Activated CD4-positive, alpha-beta T cell treated with anti-CD3 and anti-CD28 coated beads, Interleukin-10, Interleukin-2, amounts not matched to agents 100 ng/mL and 50 ng/mL, durations not matched to agents 16 hours and 8 hours (primary cell): ENCODE measurements around the gene SLIT1.
A peak's percentile ranks its signal among the peaks of the same experiment; 100 is the strongest.
"Not testable (repeated sequence)": the region's sequence is repeated elsewhere in the genome, so short reads cannot be mapped to it uniquely, and the experiment has no call there.

Source experiments
- DNase-seq: peaks from one replicate; pipeline ENCODE4 v3.0.0-alpha.2; 2020

SLIT1 gene

GRCh38 chr10:97039538-97040247 lies 146.1 kb downstream of the SLIT1 start:
- DNase-seq: no peak

GRCh38 chr10:97038688-97039087 lies 147.1 kb downstream of the SLIT1 start:
- DNase-seq: no peak

- peak; percentile 82 for DNase-seq
Measured at GRCh38 chr10:97037365-97038361, 148.1 kb downstream of the SLIT1 start.

- no peak for DNase-seq
Measured at GRCh38 chr10:97034958-97035769, 150.6 kb downstream of the SLIT1 start.

GRCh38 chr10:97034301-97034700 lies 151.5 kb downstream of the SLIT1 start:
- no peak for DNase-seq

- DNase-seq: not testable (repeated sequence)
Measured at GRCh38 chr10:97033841-97034240, 151.9 kb downstream of the SLIT1 start.

- DNase-seq: no peak
Measured at GRCh38 chr10:97032624-97033023, 153.1 kb downstream of the SLIT1 start.

- no peak for DNase-seq
Measured at GRCh38 chr10:97031459-97031858, 154.3 kb downstream of the SLIT1 start.

- DNase-seq: no peak
Measured at GRCh38 chr10:97030894-97031293, 154.9 kb downstream of the SLIT1 start.

GRCh38 chr10:97029271-97029670 lies 156.5 kb downstream of the SLIT1 start:
- DNase-seq: no peak

- DNase-seq: no peak
Measured at GRCh38 chr10:97028832-97029178, 157.0 kb downstream of the SLIT1 start.

GRCh38 chr10:97028126-97028831 lies 157.5 kb downstream of the SLIT1 start:
- DNase-seq: no peak

- peak; percentile 69 for DNase-seq
Measured at GRCh38 chr10:97025613-97026242, 160.0 kb downstream of the SLIT1 start.

- no peak for DNase-seq
Measured at GRCh38 chr10:97024168-97025073, 161.3 kb downstream of the SLIT1 start.

GRCh38 chr10:97023401-97024167 lies 162.2 kb downstream of the SLIT1 start:
- no peak for DNase-seq

- no peak for DNase-seq
Measured at GRCh38 chr10:97022616-97023015, 163.1 kb downstream of the SLIT1 start.

- DNase-seq: no peak
Measured at GRCh38 chr10:97020452-97021400, 165.0 kb downstream of the SLIT1 start.

GRCh38 chr10:97019213-97019844 lies 166.4 kb downstream of the SLIT1 start:
- no peak for DNase-seq
